ENCODE measurements around the gene GTF3A. TPM values are rescaled to one million over a fixed set of nuclear protein-coding genes. Genes with fewer than 3 reads are reported as not detected.

Gene GTF3A
- polyA plus RNA-seq, 1 donor: 68.4 TPM

Other genes with a start within 250 kb of the GTF3A start
- 1,529 TPM for gene RPL21, start 173.1 kb upstream of the GTF3A start, polyA plus RNA-seq
- gene RASL11A, start 153.8 kb upstream of the GTF3A start, polyA plus RNA-seq: 9.0 TPM
- 77.3 TPM for gene MTIF3, start 25.9 kb downstream of the GTF3A start, polyA plus RNA-seq
- 25.3 TPM for gene LNX2, start 195.9 kb downstream of the GTF3A start, polyA plus RNA-seq
- gene POLR1D, start 197.3 kb downstream of the GTF3A start, polyA plus RNA-seq: 165 TPM

Data from large intestine (tissue), 1 donor.